HG02623 (cell line): ENCODE measurements around the gene CCDC172.

ENCODE experiments used
- ATAC-seq: cut with Tn5 transposase; IDR thresholded peaks from one replicate; pipeline ENCODE4 v1.9.1; 2021; ENCODE audit warnings: moderate library complexity; ENCODE audit not compliant: unreplicated experiment

Gene CCDC172

GRCh38 chr10:116324227-116324950 lies at the start of gene CCDC172:
TSS of gene CCDC172 (plus strand) at chr10:116324448. CDS start at chr10:116325012, 564 bp downstream.
- ATAC-seq, result no peak

GRCh38 chr10:116276981-116277380 lies 47.3 kb upstream of the CCDC172 start:
- ATAC-seq, result no peak

- ATAC-seq, result no peak
Measured at GRCh38 chr10:116278846-116279245, 45.4 kb upstream of the CCDC172 start.

- ATAC-seq, result no peak
Measured at GRCh38 chr10:116281775-116282174, 42.5 kb upstream of the CCDC172 start.

- no peak for ATAC-seq
Measured at GRCh38 chr10:116286626-116287200, 37.5 kb upstream of the CCDC172 start.

- ATAC-seq, result no peak
Measured at GRCh38 chr10:116287906-116288501, 36.2 kb upstream of the CCDC172 start.

- no peak for ATAC-seq
Measured at GRCh38 chr10:116289652-116290051, 34.6 kb upstream of the CCDC172 start.

- no peak for ATAC-seq
Measured at GRCh38 chr10:116292493-116292892, 31.8 kb upstream of the CCDC172 start.

GRCh38 chr10:116296291-116296721 lies 27.9 kb upstream of the CCDC172 start:
- ATAC-seq, result no peak

- ATAC-seq, result no peak
Measured at GRCh38 chr10:116298586-116298985, 25.7 kb upstream of the CCDC172 start.

- no peak for ATAC-seq
Measured at GRCh38 chr10:116300542-116300941, 23.7 kb upstream of the CCDC172 start.

GRCh38 chr10:116304923-116305322 lies 19.3 kb upstream of the CCDC172 start:
- ATAC-seq, result no peak

GRCh38 chr10:116306847-116307246 lies 17.4 kb upstream of the CCDC172 start:
- no peak for ATAC-seq

- ATAC-seq, result no peak
Measured at GRCh38 chr10:116307455-116307854, 16.8 kb upstream of the CCDC172 start.

GRCh38 chr10:116311016-116311415 lies 13.2 kb upstream of the CCDC172 start:
- no peak for ATAC-seq

GRCh38 chr10:116311706-116312490 lies 12.3 kb upstream of the CCDC172 start:
- ATAC-seq, result no peak

- no peak for ATAC-seq
Measured at GRCh38 chr10:116312548-116312947, 11.7 kb upstream of the CCDC172 start.

GRCh38 chr10:116316503-116316902 lies 7.7 kb upstream of the CCDC172 start:
- ATAC-seq, result no peak

- no peak for ATAC-seq
Measured at GRCh38 chr10:116324951-116325635, 845 bp downstream of the CCDC172 start.

- ATAC-seq, result no peak
Measured at GRCh38 chr10:116325987-116326386, 1.7 kb downstream of the CCDC172 start.

GRCh38 chr10:116329153-116329552 lies 4.9 kb downstream of the CCDC172 start:
- no peak for ATAC-seq
